ENCODE data around the gene SRI. TPM values are rescaled to one million over a fixed set of nuclear protein-coding genes. Genes with fewer than 3 reads are reported as not detected.
"Not testable (repeated sequence)": the region's sequence is repeated elsewhere in the genome, so short reads cannot be mapped to it uniquely, and the experiment has no call there.

The SRI gene
- polyA plus RNA-seq, 3 donors = 54.6 to 117 (median 101) TPM

DNA sequence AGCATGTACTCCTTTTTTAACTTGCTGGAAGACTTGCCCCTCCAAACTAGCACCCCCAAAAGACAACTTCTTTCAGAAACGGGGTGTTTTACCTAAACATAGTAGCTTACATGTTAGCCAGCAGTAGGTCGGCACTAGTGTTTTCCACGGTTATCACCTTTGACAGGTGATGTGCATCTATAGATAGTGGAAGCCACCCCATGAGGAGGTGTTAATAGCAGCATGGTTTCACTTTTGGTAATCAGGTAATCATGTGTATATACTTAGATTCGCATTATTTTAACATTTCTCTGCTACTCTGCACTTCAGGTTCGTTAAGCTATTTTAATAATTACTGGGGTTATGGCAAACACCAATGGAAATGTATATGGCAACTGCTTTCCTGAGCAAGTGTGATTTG is 17.6 kb downstream of the SRI start:
- WGBS, 3 donors = 79 to 88% (median 84%) methylated on average over 5 of the region's 5 CpGs
- H3K27ac ChIP-seq (ENCODE audit: low read depth, low read length) = no peak overlapping the region

DNA sequence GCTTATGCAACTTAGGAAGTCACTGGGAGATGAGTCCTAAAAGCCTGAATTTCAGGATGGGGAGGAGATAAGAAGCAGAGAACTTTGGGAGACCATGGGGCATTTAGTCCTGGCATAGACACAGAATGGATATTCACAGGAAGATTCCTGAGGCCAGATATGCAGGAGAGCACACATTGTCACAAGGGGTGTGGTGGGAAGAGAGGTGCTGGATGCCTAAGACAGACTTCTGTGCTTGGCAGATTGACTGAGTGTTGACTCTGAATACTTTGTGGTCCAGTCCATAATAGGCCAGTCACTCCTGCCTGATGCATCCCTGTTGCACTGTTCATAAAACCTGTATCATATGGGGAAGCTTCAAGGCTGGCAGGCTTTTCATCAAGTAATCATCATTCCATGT is 18.5 kb downstream of the SRI start:
- no peak overlapping the region for H3K27ac ChIP-seq (ENCODE audit: low read depth, low read length)

DNA sequence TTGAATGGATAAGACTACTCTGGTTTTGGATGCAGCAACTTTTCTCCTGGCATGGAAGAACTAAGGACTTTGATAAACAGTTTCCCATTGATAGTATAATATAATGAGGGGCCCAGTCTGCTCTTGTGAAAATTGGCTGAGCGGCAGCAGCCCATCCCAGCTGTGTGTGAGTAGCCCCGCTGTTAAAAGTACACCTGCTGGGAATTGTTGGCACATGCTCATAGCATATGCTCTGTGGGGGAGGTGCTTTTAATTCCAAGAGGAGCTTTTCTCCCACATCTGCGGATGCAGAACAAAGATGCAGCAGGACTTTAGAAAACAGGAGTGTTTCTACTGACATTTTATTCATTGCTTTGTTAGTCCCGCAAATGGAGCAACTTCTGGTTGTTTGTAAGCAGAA is 19.0 kb downstream of the SRI start:
- H3K27ac ChIP-seq (ENCODE audit: low read depth, low read length) = no peak overlapping the region
- WGBS, 3 donors = 60 to 80% (median 76%) methylated on average over 4 of the region's 4 CpGs

DNA sequence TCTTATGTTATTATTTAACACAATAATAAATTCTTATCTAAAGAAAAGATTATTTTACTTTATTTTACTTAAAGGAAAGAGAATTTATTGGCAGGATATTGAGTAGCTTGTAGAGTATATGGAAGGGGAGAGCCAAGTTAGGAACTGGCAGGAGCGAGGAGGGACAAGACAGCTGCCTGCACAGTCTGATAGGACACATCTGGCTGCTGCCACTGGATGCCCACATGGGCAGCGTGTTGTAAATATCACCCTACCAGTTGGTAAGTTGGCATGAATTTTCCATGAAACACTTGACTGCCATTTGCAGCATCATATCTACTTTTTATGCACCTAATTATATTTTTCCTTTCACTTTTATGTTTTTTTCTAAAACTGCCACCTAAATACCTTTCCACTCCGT is 19.6 kb downstream of the SRI start:
- H3K27ac ChIP-seq (ENCODE audit: low read depth, low read length) = no peak overlapping the region
- WGBS, 3 donors = 83 to 91% (median 89%) methylated on average over 3 of the region's 3 CpGs

DNA sequence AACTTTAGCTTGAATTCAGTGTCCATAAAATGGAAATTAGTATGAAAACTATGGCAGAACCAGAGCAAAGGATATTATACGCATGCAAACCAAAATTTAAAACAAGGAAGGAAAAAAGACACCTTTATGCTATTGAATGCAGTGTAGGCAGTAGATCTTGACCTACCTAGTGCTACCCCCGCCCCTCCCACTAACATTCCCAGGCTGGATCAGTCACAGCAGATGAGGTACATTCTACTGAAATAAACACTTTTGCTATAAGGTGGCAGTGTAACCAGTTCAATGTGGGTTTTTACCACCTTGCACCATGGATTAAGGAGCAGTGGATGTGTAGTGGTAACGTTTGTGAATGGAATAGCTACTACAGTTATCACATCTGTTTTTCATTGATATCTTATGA is 27.9 kb downstream of the SRI start:
- 84 to 85% (median 85%) methylated on average over 3 of the region's 3 CpGs for WGBS, 3 donors
- H3K27ac ChIP-seq (ENCODE audit: low read depth, low read length) = no peak overlapping the region

DNA sequence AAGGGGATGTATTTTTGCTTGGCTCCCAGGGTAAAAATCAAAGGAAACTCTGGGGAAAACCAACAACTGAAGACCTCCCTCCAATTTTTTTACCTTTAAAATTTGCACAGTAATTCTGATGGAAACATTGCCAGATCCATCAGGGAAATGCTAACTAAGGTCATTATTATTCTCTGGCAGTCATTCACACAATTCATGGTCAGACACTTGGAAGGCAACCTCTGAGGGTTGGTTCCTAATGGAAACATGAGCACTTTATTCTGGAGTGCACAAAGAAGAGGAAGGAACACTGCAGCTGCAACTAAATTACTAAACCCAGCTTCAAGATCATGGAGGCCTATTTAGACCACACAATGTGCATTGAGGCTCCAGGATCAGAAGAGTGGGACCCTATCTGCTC is 34.2 kb downstream of the SRI start:
- H3K27ac ChIP-seq (ENCODE audit: low read depth, low read length) = no peak overlapping the region

DNA sequence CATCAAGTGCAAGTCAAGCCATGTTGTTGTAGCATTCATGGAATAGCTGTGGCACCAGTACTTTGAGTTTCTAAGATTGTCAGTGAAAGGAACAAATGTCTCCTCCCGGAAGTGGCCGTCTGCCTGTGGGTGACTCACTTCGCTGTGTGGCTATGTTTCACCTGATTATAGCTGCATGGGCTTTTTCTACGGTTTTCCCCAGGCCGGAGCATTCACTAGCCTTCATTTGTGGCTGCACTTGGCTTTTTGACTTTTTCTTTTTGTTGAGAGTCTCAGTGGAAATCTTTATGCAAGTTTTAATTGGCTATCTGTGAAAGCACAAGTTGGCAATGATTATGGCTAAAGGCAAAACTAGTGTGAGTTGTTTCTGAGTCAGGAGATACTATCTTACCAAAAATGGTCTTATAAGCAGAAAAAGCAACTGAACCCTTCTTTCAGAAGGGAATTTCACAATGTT is 35.0 kb downstream of the SRI start:
- no peak overlapping the region for H3K27ac ChIP-seq (ENCODE audit: low read depth, low read length)
- WGBS, 3 donors = 74 to 92% (median 91%) methylated on average over 5 of the region's 5 CpGs

DNA sequence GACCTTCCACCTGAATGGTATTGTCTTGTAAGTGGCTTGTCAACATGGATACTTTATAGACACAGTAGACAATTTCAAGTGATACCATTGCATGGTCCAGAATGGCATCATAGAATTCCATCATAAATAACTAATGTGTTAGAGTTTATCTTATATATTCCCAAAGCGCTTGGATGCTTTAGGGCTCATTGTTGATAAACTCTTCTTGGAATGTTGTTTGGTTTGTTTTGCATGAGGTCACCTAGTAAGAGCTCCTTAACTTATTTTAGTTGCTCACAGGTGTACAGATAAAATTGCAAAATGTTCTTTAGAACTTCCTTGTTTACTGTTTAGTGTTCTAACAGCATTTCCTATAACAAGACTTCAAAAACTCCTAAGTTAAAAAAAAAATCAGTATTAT is 36.8 kb downstream of the SRI start:
- 69 to 100% (median 99%) methylated on average over 1 of the region's 1 CpG for WGBS, 3 donors
- no peak overlapping the region for H3K27ac ChIP-seq (ENCODE audit: low read depth, low read length)

DNA sequence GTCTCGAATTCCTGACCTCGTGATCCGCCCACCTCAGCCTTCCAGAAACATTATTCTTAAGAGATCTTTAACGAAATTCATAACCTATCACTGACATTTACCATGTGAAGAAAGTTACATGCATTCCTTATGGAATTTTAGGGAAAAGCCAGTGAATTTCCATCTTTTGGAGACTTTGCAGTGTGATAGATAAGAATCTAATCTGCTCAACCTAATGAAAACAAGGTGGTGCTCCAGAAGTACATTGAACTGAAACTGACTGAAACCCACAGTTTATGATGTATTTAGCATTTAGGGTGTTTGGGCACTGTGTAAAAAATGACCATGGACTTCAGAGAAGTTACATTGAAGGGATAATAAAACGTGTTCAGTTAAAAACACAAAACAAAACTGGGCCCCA is 43.6 kb downstream of the SRI start:
- 86 to 95% (median 92%) methylated on average over 5 of the region's 5 CpGs for WGBS, 3 donors
- no peak overlapping the region for H3K27ac ChIP-seq (ENCODE audit: low read depth, low read length)

DNA sequence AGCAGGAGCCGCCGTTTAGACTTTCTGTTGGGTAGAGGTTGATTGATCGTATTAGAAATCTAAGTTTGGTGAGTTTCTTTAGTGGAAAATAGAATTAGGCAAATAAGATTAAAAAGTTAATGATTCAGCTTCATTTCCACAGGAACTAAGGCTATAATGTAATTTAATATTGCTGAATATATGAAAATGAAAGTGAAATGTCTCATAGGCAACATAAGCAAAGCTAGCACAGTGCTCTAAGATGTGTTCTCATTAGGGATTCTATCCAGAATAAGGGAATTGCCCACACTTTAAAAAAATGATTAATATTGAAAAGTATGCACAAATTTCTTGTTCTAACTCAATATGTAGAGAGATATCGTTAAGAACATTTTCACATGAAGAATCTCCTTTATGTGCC is 47.0 kb downstream of the SRI start:
- H3K27ac ChIP-seq (ENCODE audit: low read depth, low read length) = no peak overlapping the region
- WGBS, 3 donors = 95 to 97% (median 95%) methylated on average over 4 of the region's 4 CpGs

DNA sequence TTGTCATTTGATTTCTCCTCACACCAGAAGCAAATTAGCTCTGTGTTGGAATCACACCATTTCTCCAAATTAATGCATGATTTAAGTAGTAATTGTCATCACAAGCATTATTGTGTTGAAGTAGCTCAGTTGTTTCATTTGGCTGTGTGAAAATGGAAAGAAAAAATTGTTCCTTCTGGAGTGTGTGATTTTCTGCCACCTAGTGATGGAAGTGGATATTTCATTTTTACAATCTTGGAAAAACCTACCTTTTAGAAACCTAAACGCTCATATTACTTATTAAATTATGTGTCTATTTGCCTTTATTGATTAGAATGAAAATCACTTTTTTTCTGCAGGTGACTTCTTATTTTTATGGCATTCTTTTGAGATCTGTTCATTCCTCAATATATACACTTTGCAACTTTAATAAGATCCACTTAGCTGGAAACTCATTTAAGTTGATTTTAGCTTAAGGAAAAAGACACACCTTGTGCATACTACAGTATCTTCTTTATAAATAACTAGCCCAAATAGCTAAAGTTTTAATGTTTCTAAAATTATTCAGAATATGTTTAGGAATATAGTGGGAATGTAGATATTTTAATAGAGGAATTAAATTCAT is 50.0 kb downstream of the SRI start:
- 6 to 26% (median 21%) methylated on average over 1 of the region's 1 CpG for WGBS, 3 donors
- no peak overlapping the region for H3K27ac ChIP-seq (ENCODE audit: low read depth, low read length)

DNA sequence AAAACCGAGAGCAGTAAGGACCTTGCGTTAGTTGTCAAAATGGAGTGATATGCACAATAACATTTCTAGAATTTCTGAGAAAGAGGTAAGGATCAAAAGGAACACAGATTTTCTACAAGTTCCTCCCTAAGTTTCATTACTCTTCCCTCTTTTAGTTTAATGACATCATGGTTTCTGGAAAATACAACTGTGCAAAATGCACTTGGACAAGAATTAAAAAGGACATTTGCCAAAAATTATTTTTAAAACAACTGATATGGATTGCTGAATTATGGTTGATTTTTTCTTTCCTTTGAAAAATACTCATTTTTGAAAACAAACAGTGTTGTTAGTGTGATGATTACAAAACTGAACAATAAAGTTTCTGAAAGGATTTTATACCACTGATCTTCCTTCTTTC is 52.1 kb downstream of the SRI start:
- no peak overlapping the region for H3K27ac ChIP-seq (ENCODE audit: low read depth, low read length)
- 71 to 83% (median 80%) methylated on average over 2 of the region's 2 CpGs for WGBS, 3 donors

DNA sequence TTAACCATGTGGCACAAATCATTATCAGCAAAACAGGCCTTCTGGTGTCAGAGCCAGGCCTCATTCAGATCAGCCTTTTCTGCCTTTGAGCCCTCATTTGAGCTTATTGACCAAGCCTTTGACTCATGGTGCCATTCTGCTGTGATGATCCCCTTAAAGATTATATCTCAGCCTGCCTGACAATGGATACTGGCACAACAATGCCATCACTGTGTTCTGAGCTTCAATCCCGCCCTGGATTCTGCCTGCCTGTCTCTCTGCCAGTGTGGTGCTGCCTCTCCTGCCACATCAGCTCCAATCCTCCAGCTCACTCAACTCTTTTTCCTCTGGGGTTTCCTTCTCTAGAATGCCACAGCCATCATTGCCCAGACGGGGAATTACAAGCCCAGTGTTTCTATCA is 52.6 kb downstream of the SRI start:
- WGBS, 3 donors = 83 to 84% (median 84%) methylated on average over 2 of the region's 2 CpGs
- H3K27ac ChIP-seq (ENCODE audit: low read depth, low read length) = no peak overlapping the region

DNA sequence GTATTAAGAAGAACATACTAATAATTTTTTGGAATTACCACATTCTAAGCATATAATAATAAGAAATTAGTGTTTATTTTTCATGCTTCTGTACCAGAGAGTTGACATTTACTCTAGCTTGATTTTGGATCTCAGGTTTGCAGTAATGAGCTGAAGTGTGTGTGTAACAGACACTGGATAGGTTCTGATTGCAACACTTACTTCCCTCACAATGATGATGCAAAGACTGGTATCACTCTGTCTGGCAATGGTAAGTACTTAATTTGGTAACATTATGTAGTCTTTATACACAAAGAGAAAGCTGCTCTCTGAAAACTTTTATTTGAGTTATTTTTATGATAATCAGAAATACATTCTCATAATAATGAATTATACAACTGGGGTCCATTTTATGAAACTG is 54.1 kb downstream of the SRI start:
- no peak overlapping the region for H3K27ac ChIP-seq (ENCODE audit: low read depth, low read length)

DNA sequence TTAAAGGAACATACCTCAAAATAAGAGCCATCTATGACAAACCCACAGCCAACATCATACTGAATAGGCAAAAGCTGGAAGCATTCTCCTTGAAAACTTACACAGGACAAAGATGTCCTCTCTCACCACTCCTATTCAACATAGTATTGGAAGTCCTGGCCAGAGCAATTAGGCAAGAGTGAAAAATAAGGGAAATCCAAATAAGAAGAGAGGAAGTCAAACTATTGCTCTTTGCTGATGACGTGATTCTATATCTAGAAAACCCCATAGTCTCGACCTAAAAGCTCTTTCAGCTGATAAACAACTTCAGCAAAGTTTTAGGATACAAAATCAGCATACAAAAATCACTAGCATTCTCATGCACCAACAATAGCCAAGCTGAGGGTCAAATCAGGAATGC is 60.1 kb downstream of the SRI start:
- H3K27ac ChIP-seq (ENCODE audit: low read depth, low read length) = not testable (repeated sequence)
- WGBS, 3 donors = 77 to 78% (median 77%) methylated on average over 2 of the region's 2 CpGs

DNA sequence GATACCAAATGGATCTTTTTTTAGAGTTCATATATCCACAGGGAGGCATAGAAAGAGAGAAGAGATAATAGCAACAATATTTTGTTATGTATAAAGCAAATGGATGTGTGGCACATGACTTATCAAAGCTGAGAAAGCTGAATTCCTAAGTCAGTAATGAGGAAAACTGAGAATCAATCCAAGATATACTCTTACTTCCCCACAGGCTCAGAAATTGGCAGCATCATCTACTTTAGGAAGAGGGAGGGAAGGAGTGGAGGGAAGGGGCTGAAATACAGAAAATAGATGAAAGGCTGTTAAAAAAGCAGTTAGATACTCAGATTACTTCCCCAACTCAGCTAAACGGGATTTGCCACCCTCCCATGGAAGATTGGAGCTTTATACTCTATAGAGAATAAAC is 63.5 kb downstream of the SRI start:
- WGBS, 3 donors = 41 to 79% (median 45%) methylated on average over 1 of the region's 1 CpG
- no peak overlapping the region for H3K27ac ChIP-seq (ENCODE audit: low read depth, low read length)

DNA sequence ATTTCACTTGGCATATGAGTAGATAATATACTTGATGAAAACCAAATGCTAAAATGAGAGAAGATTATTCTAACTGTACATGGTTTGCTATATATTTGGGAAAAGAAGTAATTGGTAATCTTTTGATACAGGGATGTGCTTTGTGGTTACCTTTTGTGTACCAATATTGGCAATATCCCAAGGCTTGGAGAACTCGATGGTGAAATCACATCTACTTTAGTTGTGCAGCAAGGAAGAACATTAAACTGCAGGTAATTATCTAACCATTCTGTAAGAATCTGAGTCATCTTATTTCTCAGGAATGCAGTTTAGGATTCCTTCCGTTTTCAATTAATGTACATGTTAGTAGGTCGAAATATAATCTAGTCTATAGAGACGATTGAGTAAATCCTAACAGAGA is 64.1 kb downstream of the SRI start:
- 81 to 88% (median 87%) methylated on average over 4 of the region's 4 CpGs for WGBS, 3 donors
- no peak overlapping the region for H3K27ac ChIP-seq (ENCODE audit: low read depth, low read length)

Measured in adipose tissue (tissue), 3 donors.